ENCODE measurements around the gene CAV2.

Gene CAV2

DNA sequence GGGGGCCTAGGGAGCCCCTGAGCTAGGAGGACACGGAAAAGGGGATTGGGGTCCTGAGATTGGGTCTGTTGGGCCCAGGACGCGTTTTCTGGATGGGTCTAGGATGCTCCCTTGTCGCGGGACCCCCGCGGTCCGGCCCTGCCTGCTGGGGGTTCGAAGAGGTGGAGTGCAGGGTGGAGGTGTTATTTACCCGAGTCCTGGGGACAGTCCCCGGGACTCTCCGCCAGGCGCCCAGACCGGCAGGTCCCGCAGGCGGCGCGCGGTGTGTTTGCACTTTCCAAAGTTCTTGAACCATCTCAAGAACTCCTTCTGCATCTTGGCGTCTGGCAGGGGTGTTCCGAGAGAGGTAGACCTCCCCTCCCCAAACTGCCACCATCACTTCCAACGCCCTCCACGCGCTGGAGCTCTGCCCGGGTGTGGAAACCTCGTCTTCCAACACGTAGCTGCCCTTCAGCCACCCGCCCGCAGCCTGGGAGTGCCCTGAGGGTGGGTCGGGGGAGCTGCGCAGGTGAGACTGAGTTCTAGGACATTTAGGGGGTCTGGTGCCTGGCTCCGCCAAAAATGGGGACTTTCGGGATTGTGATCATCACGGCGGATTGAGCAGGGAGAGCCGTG, 25.9 kb downstream of the CAV2 start:
- DNase-seq = no peak

GRCh38 chr7:116525913-116526861, 26.6 kb downstream of the CAV2 start:
- DNase-seq = no peak

DNA sequence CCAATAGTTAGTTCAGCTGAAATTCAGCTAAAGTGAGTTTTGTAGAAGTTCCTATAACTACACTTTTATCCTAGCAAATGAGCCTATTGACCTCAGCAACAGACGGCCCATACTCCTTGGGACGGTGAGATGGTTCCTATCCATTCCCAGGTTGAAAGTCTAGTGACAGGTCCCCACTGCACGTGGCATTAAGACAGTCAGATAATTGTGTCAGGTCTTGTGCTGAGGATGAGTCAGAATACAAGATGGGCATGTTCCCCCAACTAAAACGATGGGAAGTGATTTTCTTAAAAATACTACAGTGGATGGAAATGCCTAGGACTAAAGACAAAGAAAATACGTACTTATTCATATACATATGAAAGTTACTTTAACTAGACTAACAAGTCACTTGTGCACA, 27.4 kb downstream of the CAV2 start:
- DNase-seq = no peak

- DNase-seq = no peak
Observed at GRCh38 chr7:116527521-116527920, 28.0 kb downstream of the CAV2 start.

DNA sequence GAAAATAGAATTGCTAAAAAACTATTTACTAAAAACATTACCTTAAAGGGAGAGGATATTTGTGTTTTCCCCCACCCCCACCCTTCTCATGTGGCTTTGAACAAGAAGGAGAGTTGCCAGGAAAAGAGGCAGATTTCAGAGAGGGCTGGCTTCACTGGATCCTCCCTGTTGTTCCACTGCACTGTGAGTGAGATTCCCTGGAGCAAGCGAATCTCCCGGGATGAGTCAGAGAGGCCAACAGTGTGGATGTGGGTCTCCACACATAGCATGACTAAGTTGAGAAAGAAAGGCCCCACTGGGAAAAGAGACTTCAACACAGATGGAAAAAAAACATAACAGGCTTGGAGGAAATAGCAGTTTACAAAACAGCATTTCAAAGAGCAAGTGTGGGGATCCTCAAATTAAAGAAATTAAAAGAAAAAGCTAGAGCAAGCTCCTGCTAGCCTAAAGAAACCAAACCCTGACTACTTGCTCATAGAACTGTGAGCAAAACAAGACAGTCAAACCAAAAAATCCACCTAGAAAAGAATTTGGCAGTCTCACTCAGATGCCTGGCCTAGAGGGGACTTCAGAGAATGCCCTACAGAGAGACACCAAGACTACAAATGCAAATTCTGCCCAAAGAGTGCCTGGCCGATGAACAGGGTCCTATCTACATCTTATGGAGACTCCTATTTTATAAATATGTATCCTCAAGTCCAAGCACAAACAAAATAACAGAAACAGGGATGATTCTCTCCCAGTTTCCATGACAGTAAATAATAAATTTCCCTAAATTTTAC, 28.7 kb downstream of the CAV2 start:
- DNase-seq = no peak

- DNase-seq = no peak
Observed at GRCh38 chr7:116529250-116529649, 29.7 kb downstream of the CAV2 start.

- no peak for DNase-seq
Observed at GRCh38 chr7:116530107-116530820, 30.7 kb downstream of the CAV2 start.

DNA sequence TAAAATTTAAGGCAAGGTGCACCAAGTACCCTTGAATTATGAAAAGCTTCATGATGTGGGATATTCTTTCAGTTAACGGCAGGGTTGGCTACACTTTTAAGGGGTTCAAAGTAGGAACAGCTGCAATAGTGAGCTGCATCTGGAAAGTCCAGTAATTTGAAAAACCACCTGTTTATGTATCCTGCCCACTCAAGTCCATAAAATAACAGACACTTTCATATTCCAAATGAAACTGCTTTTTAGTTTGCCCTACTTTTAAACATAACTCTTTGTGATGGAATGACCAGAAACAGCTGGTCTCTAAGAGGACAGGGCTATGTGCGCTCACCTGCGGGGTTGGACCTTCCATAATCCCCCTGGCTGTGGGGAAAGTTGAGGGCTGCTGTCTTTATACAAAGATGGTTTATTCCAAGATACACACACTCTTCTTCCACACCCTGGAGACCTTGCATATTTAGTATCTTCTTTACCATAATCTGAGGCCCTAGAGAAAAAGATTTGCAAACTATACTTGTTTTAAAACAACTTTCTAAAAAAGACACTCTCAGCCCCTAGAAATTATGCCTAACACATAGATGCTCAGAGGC, 32.7 kb downstream of the CAV2 start:
- no peak for DNase-seq

DNA sequence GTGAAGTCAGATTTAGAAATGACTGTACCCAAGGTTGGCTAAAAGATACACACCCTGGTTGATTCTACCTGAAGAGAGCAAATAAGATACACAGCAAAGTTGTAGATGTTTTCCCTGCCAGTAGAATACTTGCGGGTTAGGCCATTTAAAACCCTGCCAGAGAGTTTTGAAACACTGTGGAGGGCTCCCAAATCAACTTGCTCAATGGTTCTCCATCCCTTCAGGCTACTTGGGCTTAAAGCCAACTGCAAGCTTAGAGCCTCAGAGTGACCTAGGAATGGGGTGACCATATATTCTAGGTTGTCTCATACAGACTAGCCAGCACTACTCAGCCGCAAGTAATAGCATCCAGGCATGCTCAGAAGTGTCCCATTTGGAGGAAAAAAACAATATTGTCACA, 35.3 kb downstream of the CAV2 start:
- no peak for DNase-seq

GRCh38 chr7:116535416-116535815, 35.9 kb downstream of the CAV2 start:
- no peak for DNase-seq

- DNase-seq = no peak
Observed at GRCh38 chr7:116538138-116538537, 38.6 kb downstream of the CAV2 start.

DNA sequence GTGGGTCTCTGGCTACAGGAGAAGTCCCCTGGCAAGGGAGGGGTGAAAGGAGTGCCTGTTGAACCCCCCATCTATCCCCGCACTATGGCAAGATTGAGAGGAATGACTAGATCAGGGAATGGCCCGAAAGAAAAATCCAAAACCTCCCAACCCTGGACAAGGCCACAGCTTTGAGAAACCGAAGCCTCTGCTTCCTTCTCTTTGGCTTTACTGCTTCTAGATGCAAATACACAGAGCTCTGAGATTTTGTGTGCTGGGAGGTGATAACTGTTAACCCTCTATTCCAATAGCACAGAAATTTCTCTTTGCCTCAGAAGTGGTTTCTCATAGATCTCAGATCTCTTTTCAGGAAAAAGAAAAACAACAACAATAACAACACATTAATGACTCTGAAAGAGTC, 40.3 kb downstream of the CAV2 start:
- DNase-seq = no peak

DNA sequence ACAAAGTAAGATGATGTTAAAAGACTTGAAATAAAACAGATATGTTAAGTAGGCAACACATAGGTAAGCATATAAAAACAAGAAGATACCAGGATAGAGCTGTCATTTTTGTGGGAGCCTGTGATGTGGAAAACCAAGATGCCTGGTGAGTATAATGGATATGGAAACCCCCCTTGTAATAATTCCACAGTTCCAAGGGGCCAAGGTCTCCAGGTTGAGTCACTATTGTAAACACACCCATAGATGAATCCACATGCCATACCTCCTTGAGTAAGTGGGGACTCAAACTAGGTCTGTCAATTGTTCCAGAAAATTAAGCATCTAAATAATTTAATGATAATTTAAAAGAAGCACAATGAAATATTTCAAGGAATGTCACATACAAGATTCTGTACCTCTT, 41.2 kb downstream of the CAV2 start:
- no peak for DNase-seq

- no peak for DNase-seq
Observed at GRCh38 chr7:116541951-116542350, 42.4 kb downstream of the CAV2 start.

GRCh38 chr7:116542618-116543017, 43.1 kb downstream of the CAV2 start:
- DNase-seq = no peak

DNA sequence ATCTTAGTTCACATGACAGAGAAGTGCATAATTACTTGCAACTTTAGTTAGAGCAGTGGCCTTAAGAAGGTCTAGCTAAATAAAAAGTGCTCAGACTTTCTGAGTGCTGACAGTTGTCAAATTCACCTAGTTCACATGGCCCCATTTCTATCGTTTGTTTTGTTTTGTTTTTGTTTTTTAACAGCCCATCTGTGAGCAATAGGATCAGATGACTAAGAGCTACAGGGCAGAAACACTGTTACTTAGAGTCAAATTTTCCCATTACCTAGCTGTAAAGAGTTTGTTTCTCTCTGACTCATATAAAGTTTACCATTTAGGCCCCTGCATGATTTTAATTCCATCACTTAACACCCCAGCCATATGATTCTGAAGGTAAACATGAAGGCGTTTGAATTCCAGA, 44.1 kb downstream of the CAV2 start:
- no peak for DNase-seq

DNA sequence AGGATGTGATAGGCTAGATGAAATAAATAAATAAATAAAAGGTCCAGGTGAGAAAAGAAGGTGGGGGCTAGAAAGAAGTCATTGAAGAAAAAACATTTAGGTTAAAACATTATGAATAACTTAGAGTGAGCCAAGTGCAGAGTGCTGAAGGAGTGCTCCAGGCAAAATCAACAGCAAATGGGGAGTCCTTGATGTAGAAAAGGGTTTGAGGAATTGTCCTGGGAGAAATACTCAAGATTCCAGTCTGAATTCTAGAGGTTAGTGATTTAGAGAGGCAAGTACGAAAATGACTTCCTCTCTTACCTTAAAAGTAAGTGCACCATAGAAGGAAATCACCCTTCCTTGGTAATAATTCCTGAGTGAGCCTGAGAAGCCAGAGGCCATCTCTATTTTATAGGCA, 44.9 kb downstream of the CAV2 start:
- DNase-seq = no peak

DNA sequence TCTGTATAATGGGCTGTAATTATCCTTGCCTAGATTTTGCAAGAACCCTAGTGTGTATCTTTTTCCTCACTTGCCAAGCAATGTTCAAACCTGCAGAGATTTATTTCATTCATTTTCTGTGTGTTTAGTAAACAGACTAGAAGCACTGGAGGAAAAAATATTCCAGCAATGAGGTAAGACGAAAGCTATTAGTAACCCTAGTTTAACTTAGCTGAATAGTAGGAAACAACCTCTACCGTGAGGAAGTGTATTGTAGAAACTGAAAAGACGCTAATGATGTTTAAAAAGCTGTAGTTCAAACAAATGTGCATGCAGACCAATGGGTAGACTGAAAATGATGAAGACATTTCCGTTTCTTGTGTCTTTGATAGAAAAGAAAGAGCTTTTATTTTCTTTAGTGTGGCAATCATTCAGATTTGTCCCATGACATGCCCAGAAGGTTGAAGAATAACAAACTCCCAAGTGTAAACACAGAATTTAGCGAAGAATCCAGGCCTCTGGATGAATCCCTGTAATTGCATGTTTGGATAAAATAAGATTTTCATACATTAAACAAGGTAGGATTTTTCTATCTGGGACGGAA, 46.0 kb downstream of the CAV2 start:
- DNase-seq = no peak

DNA sequence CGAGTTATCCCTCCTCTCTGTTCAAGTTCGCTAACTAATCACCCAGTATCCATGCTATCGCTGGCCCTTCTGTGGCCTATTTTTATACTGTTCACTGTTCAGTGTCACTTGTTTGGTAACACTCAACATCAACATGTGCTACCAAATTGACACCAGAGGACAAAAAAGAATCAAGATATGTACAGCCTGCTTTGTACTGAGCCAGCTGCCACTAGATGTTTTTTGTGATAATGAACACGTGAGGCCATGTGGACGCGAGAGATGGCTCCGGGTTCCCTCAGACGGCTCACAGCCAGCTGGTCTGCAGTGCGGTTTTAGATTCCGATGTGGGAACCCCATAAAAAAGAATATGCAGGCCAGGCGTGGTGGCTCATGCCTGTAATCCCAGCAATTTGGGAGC, 46.5 kb downstream of the CAV2 start:
- no peak for DNase-seq

GRCh38 chr7:116546916-116547315, 47.4 kb downstream of the CAV2 start:
- no peak for DNase-seq

GRCh38 chr7:116547347-116547746, 47.8 kb downstream of the CAV2 start:
- DNase-seq = no peak

- DNase-seq = no peak
Observed at GRCh38 chr7:116548506-116548905, 49.0 kb downstream of the CAV2 start.
